ENCODE data around the gene UGT8. TPM values are rescaled to one million over a fixed set of nuclear protein-coding genes. Genes with fewer than 3 reads are reported as not detected.
"Not testable (repeated sequence)": the region's sequence is repeated elsewhere in the genome, so short reads cannot be mapped to it uniquely, and the experiment has no call there.

UGT8 gene
- total RNA-seq, 1 experiment from 2014 or later, result 14.8 TPM

GRCh38 chr4:114668577-114668976 is 70.0 kb downstream of the UGT8 start:
- intact Hi-C loops (cut with micrococcal nuclease), result no loop called here
- Histone ChIP-seq H2AFZ (ENCODE audit: low read depth, low read length, poor library complexity, severe bottlenecking) (no peak overlapping the region), H4K20me1 (ENCODE audit: insufficient read depth) (no peaks in the 10 kb centered on the region), H3K4me1 (ENCODE audit: control insufficient read depth in 1 of 2, insufficient read depth in 2 of 2, low read length in 2 of 2) (no peaks in the 10 kb centered on the region), H3K27ac (ENCODE audit: low read depth, low read length) (no peak overlapping the region), H3K36me3 (ENCODE audit: control insufficient read depth in 1 of 2, insufficient read depth in 2 of 2, low read length in 2 of 2) (no peaks in the 10 kb centered on the region), H3K4me3 (replicated peaks in 1 of 2; ENCODE audit: low read depth in 1 of 2, low read length in 2 of 2) (no peak overlapping the region), H3K79me2 (ENCODE audit: insufficient read depth, low read length) (no peaks in the 10 kb centered on the region), H3K9me3 (ENCODE audit: control insufficient read depth in 1 of 2, insufficient read depth in 1 of 2, low read depth in 1 of 2, low read length in 2 of 2) (no peaks in the 10 kb centered on the region), H3K9me2 (ENCODE audit: insufficient read depth) (no peaks in the 10 kb centered on the region), H3K4me2 (ENCODE audit: low read length) (no peak overlapping the region), H3K9ac (ENCODE audit: low read length) (no peak overlapping the region), H3K27me3 (ENCODE audit: insufficient read depth, low read length) (no peaks in the 10 kb centered on the region)
- POLR2A ChIA-PET, result no interaction called here
- no peak for DNase-seq (ENCODE audit: low read depth, low spot score)
- TF ChIP-seq RAD21 (IDR thresholded peaks at IDR 0.05; ENCODE audit: low read depth) (no peak), TCF7L2 (IDR thresholded peaks at IDR 0.05; ENCODE audit: borderline replicate concordance, extremely low read depth, insufficient read depth, insufficient read length) (no peak), REST (IDR thresholded peaks at IDR 0.05; ENCODE audit: low read depth) (no peak), POLR2AphosphoS5 (IDR thresholded peaks at IDR 0.05; ENCODE audit: low read depth, low read length) (no peak), EZH2phosphoT487 (IDR thresholded peaks at IDR 0.05; ENCODE audit: borderline replicate concordance) (no peak), ZBTB33 (IDR thresholded peaks at IDR 0.05; ENCODE audit: extremely low read depth, insufficient replicate concordance, low read length) (no peak), ELF1 (IDR thresholded peaks at IDR 0.05; ENCODE audit: borderline replicate concordance, low read depth) (no peak), CEBPB (IDR thresholded peaks at IDR 0.05; ENCODE audit: low read depth) (no peak), ZFX (IDR thresholded peaks at IDR 0.05) (no peak), ZNF274 (IDR thresholded peaks at IDR 0.05; ENCODE audit: low read depth, low read length) (no peak), CBX3 (IDR thresholded peaks at IDR 0.05; ENCODE audit: low read depth) (no peak), SP1 (IDR thresholded peaks at IDR 0.05; ENCODE audit: low read depth) (no peak), EZH2 (IDR thresholded peaks at IDR 0.05) (no peak)
- CTCF ChIA-PET, result no interaction called here
- BruUV-seq (replicated peaks), result no TSS peak
- ATAC-seq, result no peak
- RAD21 ChIA-PET (ENCODE audit: low non-redundant PET in 1 of 2, low total read pairs in 2 of 2, uncharacterized antibody in 2 of 2, unreplicated experiment in 2 of 2), result no interaction called here

GRCh38 chr4:114670733-114671132 is 72.1 kb downstream of the UGT8 start:
- H3K27me3 ChIP-seq (ENCODE audit: insufficient read depth, low read length); BruUV-seq (replicated peaks); H3K79me2 ChIP-seq (ENCODE audit: insufficient read depth, low read length); H3K36me3 ChIP-seq (ENCODE audit: control insufficient read depth in 1 of 2, insufficient read depth in 2 of 2, low read length in 2 of 2); H2AFZ ChIP-seq (ENCODE audit: low read depth, low read length, poor library complexity, severe bottlenecking); H3K9ac ChIP-seq (ENCODE audit: low read length); intact Hi-C loops (cut with micrococcal nuclease); H3K9me3 ChIP-seq (ENCODE audit: control insufficient read depth in 1 of 2, insufficient read depth in 1 of 2, low read depth in 1 of 2, low read length in 2 of 2); H3K27ac ChIP-seq (ENCODE audit: low read depth, low read length); CTCF ChIA-PET; DNase-seq (ENCODE audit: low read depth, low spot score); H3K4me1 ChIP-seq (ENCODE audit: control insufficient read depth in 1 of 2, insufficient read depth in 2 of 2, low read length in 2 of 2); H3K4me2 ChIP-seq (ENCODE audit: low read length); RAD21 ChIA-PET (ENCODE audit: low non-redundant PET in 1 of 2, low total read pairs in 2 of 2, uncharacterized antibody in 2 of 2, unreplicated experiment in 2 of 2); H3K9me2 ChIP-seq (ENCODE audit: insufficient read depth); POLR2A ChIA-PET; H3K4me3 ChIP-seq (replicated peaks in 1 of 2; ENCODE audit: low read depth in 1 of 2, low read length in 2 of 2); H4K20me1 ChIP-seq (ENCODE audit: insufficient read depth); ATAC-seq: not testable (repeated sequence)

Measured in HCT116 (cell line).